Effector memory CD8-positive, alpha-beta T cell (primary cell): ENCODE data around the gene EREG.

Experiments used
- ATAC-seq: fragments of 150-1000 bp; cut with Tn5 transposase; replicated peaks from 2 replicates; pipeline ENCODE4 v1.10.0; 2021; ENCODE audit warnings: mild to moderate bottlenecking, moderate library complexity
- DNase-seq, 3 experiments: peaks; one replicate each; pipeline ENCODE4 v3.0.0; 2021
- H3K27ac Mint-ChIP-seq, 2 donors: one replicate each; pipeline ENCODE4 v1.8.0; 2022; ENCODE audit warnings: mild to moderate bottlenecking in 2 of 2, mixed read lengths in 2 of 2, moderate library complexity in 2 of 2
- H3K27me3 Mint-ChIP-seq, 2 donors: one replicate each; pipeline ENCODE4 v1.8.0; 2022; ENCODE audit warnings: mixed read lengths in 2 of 2
- H3K36me3 Mint-ChIP-seq: one replicate; pipeline ENCODE4 v1.8.0; 2022; ENCODE audit warnings: mild to moderate bottlenecking, moderate library complexity, mixed read lengths; ENCODE audit not compliant: insufficient read depth
- H3K4me1 Mint-ChIP-seq, 2 donors: one replicate each; pipeline ENCODE4 v1.8.0; 2022; ENCODE audit warnings: low read depth in 2 of 2, mixed read lengths in 2 of 2
- H3K4me3 Mint-ChIP-seq, 2 donors: one replicate each; pipeline ENCODE4 v1.8.0; 2022; ENCODE audit warnings: mild to moderate bottlenecking in 2 of 2, mixed read lengths in 2 of 2, moderate library complexity in 2 of 2
- H3K9me3 Mint-ChIP-seq, 2 donors: one replicate each; pipeline ENCODE4 v1.8.0; 2022; ENCODE audit warnings: mixed read lengths in 2 of 2
- total RNA-seq, 9 experiments: gene quantifications; one replicate each; lab custom pipeline; 2026; lab: John Stamatoyannopoulos, UW

Gene EREG, protein sequence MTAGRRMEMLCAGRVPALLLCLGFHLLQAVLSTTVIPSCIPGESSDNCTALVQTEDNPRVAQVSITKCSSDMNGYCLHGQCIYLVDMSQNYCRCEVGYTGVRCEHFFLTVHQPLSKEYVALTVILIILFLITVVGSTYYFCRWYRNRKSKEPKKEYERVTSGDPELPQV
- 0 to 0.67 (median 0.06) reads per million in 9 experiments for total RNA-seq

GRCh38 chr4:74364652-74365491 is at the start of gene EREG:
TSS of gene EREG (plus strand) at chr4:74365145. CDS start at chr4:74365309, 164 bp downstream.
- peak within 1 kb of the TSS; percentile 36 to 48 for H3K4me3 Mint-ChIP-seq
- DNase-seq (no peak), ATAC-seq (peak; percentile 50)
- no peaks in the 10 kb centered on the region for H3K9me3 Mint-ChIP-seq
- H3K27ac Mint-ChIP-seq = peak within 1 kb of the TSS in 1 of 2 donors; percentile 49
- no peaks in the 10 kb centered on the region for H3K36me3 Mint-ChIP-seq
- H3K27me3 Mint-ChIP-seq = peaks cover 34 to 44% of the 10 kb centered on the region in 2 donors
- H3K4me1 Mint-ChIP-seq = peaks cover 9% of the 10 kb centered on the region in 2 donors

DNA sequence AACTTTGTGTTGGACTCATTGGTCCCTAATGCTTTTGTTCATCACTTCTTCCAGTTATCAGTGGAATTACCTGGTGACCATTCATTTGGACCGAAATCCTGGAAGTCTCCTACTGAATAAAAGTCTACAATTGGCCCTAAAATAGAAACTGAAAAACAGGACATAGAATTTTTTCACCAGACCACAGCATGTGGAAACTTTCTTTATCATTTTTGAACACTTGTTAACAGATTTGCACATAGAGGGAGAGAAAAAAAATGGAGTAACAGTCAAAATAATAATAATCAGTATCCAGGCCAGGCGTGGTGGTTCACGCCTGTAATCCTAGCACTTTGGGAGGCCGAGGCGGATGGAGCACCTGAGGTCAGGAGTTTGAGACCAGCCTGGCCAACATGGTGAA is 49.6 kb upstream of the EREG start:
- no peaks in the 10 kb centered on the region for H3K9me3 Mint-ChIP-seq
- no peak for DNase-seq
- H3K27ac Mint-ChIP-seq = no peak overlapping the region
- peaks cover 0 to under 1% of the 10 kb centered on the region in 2 donors for H3K4me1 Mint-ChIP-seq
- H3K27me3 Mint-ChIP-seq = peaks cover 9 to 14% of the 10 kb centered on the region in 2 donors
- no peak for ATAC-seq
- no peaks in the 10 kb centered on the region for H3K36me3 Mint-ChIP-seq
- H3K4me3 Mint-ChIP-seq = no peak overlapping the region

DNA sequence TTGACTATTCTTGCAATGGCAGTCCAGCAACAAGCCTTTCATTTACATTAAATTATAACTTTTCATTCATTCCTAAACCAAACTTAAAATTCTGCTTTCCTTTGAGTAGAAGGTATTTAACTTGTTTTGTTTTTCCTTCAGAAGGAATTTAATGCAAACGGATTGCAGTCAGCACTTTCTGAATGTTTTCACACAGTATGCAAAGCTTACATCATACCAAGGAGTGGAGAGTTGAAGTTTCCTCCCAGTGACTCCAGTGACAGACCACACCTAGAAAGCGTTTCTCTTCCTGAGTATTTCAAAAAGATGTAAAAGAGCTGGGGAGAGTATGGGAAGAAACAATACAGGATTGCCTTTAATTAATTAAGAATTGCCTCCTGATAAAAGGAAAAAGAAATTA is 48.5 kb upstream of the EREG start:
- DNase-seq (no peak), ATAC-seq (no peak)
- no peak overlapping the region for H3K4me3 Mint-ChIP-seq
- H3K4me1 Mint-ChIP-seq = peaks cover 5 to 6% of the 10 kb centered on the region in 2 donors
- H3K27me3 Mint-ChIP-seq = peaks cover 19 to 24% of the 10 kb centered on the region in 2 donors
- H3K9me3 Mint-ChIP-seq = no peaks in the 10 kb centered on the region
- H3K36me3 Mint-ChIP-seq = no peaks in the 10 kb centered on the region
- H3K27ac Mint-ChIP-seq = no peak overlapping the region

- no peak for DNase-seq
- H3K27ac Mint-ChIP-seq = no peak overlapping the region
Observed at GRCh38 chr4:74317616-74318246, 47.2 kb upstream of the EREG start.

GRCh38 chr4:74318276-74318675 is 46.7 kb upstream of the EREG start:
- Mint-ChIP-seq H3K4me3 (no peak overlapping the region), H3K27ac (no peak overlapping the region), H3K4me1 (peaks cover 5 to 6% of the 10 kb centered on the region in 2 donors), H3K27me3 (peaks cover 19 to 25% of the 10 kb centered on the region in 2 donors), H3K9me3 (no peaks in the 10 kb centered on the region), H3K36me3 (no peaks in the 10 kb centered on the region)
- no peak for ATAC-seq
- DNase-seq = no peak

More at GRCh38 chr4:74317616-74318246, 47.2 kb upstream of the EREG start:
- H3K4me3 Mint-ChIP-seq = no peak overlapping the region
- peaks cover 19 to 25% of the 10 kb centered on the region in 2 donors for H3K27me3 Mint-ChIP-seq
- no peaks in the 10 kb centered on the region for H3K9me3 Mint-ChIP-seq
- peaks cover 5 to 6% of the 10 kb centered on the region in 2 donors for H3K4me1 Mint-ChIP-seq
- ATAC-seq = no peak
- no peaks in the 10 kb centered on the region for H3K36me3 Mint-ChIP-seq

DNA sequence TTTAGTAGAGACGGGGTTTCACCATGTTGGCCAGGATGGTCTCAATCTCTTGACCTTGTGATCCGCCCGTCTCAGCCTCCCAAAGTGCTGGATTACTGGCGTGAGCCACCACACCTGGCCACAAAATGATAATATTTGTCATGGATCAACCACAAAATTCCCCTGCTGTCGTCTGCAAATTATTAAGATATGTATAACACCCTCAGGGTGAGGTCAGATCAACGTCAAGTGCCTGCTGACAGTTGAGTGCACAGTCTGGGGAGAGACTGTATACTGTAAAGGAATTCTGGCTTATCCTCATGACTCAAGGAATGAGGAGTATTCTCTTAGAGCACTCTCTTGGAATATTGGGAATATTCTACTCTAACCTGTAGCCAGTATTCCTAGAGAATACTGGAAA is 45.5 kb upstream of the EREG start:
- ATAC-seq (no peak), DNase-seq (no peak)
- Mint-ChIP-seq H3K4me3 (no peak overlapping the region), H3K9me3 (no peaks in the 10 kb centered on the region), H3K27ac (no peak overlapping the region), H3K36me3 (no peaks in the 10 kb centered on the region), H3K27me3 (peaks cover 17 to 23% of the 10 kb centered on the region in 2 donors), H3K4me1 (peaks cover 5 to 6% of the 10 kb centered on the region in 2 donors)

GRCh38 chr4:74320559-74321118 is 44.3 kb upstream of the EREG start:
- DNase-seq = no peak
- Mint-ChIP-seq H3K27ac (no peak overlapping the region), H3K36me3 (no peaks in the 10 kb centered on the region)

DNA sequence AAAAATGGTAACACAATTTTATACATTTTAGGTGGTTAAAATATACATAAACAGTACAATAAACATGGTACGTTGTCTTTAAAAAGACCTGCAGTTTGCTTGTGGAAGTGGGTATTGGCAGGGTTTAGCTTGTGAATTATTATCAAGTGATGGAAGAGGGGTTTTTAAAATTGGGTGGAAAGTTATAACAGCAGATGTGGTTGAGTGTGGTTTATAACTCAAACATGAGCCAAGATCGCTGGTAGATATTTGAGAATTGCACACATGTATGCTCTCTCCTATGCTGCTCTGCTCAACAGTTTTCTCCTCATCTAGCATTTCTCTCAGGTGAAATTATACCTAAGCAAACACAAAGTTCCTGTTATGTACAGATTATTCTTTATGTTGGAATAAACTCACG is 42.6 kb upstream of the EREG start:
- no peak overlapping the region for H3K27ac Mint-ChIP-seq
- no peak overlapping the region for H3K4me3 Mint-ChIP-seq
- H3K27me3 Mint-ChIP-seq = peaks cover 10 to 14% of the 10 kb centered on the region in 2 donors
- ATAC-seq (no peak), DNase-seq (no peak)
- H3K4me1 Mint-ChIP-seq = peaks cover 5 to 6% of the 10 kb centered on the region in 2 donors
- H3K36me3 Mint-ChIP-seq = no peaks in the 10 kb centered on the region
- H3K9me3 Mint-ChIP-seq = no peaks in the 10 kb centered on the region

More at GRCh38 chr4:74320559-74321118, 44.3 kb upstream of the EREG start:
- peaks cover 5 to 6% of the 10 kb centered on the region in 2 donors for H3K4me1 Mint-ChIP-seq
- no peaks in the 10 kb centered on the region for H3K9me3 Mint-ChIP-seq
- H3K27me3 Mint-ChIP-seq = peaks cover 11 to 17% of the 10 kb centered on the region in 2 donors
- H3K4me3 Mint-ChIP-seq = no peak overlapping the region
- ATAC-seq = peak; percentile 36

DNA sequence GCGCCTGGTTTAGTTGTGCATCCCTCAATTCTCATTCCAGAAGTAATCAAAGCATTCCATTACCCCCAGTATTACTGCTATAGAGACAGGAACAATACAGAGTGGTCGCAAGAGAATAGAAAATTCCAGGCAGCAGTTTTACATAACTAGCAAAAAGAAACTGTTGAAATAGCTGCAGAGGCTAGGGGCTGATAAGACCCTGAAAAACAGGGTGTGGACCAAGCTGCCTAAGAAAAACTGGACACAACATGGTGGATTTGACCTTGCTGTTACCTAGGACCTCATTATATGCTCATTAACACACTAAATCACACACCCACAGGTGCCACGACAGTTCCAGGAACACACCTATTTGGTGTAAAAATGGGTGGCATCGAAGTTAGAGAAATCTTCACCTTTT is 41.3 kb upstream of the EREG start:
- H3K4me3 Mint-ChIP-seq = no peak overlapping the region
- H3K36me3 Mint-ChIP-seq = no peaks in the 10 kb centered on the region
- peaks cover 19% of the 10 kb centered on the region in 2 donors for H3K27me3 Mint-ChIP-seq
- no peak overlapping the region for H3K27ac Mint-ChIP-seq
- ATAC-seq = no peak
- DNase-seq = no peak
- no peaks in the 10 kb centered on the region for H3K9me3 Mint-ChIP-seq
- peaks cover 5 to 6% of the 10 kb centered on the region in 2 donors for H3K4me1 Mint-ChIP-seq

GRCh38 chr4:74324262-74324661 is 40.7 kb upstream of the EREG start:
- Mint-ChIP-seq H3K36me3 (no peaks in the 10 kb centered on the region), H3K9me3 (no peaks in the 10 kb centered on the region), H3K27ac (no peak overlapping the region), H3K27me3 (peaks cover 19% of the 10 kb centered on the region in 2 donors), H3K4me3 (no peak overlapping the region), H3K4me1 (peaks cover 5 to 6% of the 10 kb centered on the region in 2 donors)
- DNase-seq (no peak), ATAC-seq (no peak)

DNA sequence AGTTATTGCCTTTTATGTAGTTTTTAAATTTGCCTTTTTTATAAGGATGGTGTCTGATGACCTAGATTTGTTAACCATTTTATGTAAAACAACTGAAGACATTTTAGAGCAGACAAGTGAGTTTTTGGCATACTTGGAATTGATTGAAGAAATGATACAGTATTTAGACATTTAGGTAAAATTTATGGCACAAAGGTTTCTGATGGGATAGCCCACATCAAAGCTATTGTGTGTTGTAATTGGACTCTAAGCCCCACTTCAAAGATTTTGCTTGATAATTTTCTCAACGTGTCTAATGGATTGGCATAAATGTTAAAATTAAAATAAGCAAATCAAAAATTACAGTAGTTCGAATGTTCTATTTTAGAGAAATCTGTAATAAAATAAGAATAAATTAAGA is 39.1 kb upstream of the EREG start:
- H3K36me3 Mint-ChIP-seq = no peaks in the 10 kb centered on the region
- H3K27me3 Mint-ChIP-seq = peaks cover 14 to 15% of the 10 kb centered on the region in 2 donors
- no peak for DNase-seq
- no peak for ATAC-seq
- H3K4me1 Mint-ChIP-seq = peaks cover under 1% of the 10 kb centered on the region in 2 donors
- no peak overlapping the region for H3K27ac Mint-ChIP-seq
- no peaks in the 10 kb centered on the region for H3K9me3 Mint-ChIP-seq
- H3K4me3 Mint-ChIP-seq = no peak overlapping the region

GRCh38 chr4:74327762-74328161 is 37.2 kb upstream of the EREG start:
- no peak overlapping the region for H3K27ac Mint-ChIP-seq
- H3K4me1 Mint-ChIP-seq = no peaks in the 10 kb centered on the region
- H3K27me3 Mint-ChIP-seq = peaks cover 8 to 9% of the 10 kb centered on the region in 2 donors
- DNase-seq = no peak
- no peak overlapping the region for H3K4me3 Mint-ChIP-seq
- ATAC-seq = no peak
- no peaks in the 10 kb centered on the region for H3K36me3 Mint-ChIP-seq
- no peaks in the 10 kb centered on the region for H3K9me3 Mint-ChIP-seq

DNA sequence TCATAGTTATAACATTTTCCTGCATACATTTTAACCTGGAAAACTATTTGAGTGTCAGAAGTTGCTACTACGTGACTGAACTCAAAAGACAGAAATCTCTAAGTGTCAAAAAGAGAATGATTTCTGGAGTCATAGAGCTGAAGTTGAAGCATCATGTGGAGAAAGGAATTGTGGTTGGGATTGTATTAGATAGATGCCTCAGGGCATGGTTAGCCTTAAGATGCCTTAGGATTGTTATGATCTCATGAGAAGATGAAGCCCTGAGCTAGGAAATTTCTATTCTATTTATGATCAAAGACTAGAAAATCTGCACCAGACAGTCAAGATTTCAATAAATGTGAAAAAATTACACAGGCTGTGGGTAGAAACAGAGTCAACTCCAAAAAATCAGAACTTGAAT is 36.4 kb upstream of the EREG start:
- DNase-seq = no peak

More for the DNA sequence above, 36.4 kb upstream of the EREG start:
- Mint-ChIP-seq H3K36me3 (no peaks in the 10 kb centered on the region), H3K4me1 (no peaks in the 10 kb centered on the region), H3K9me3 (no peaks in the 10 kb centered on the region), H3K4me3 (no peak overlapping the region), H3K27ac (no peak overlapping the region), H3K27me3 (peaks cover 8 to 9% of the 10 kb centered on the region in 2 donors)
- ATAC-seq = no peak
